ENCODE results near the gene NUCKS1. TPM values are rescaled to one million over a fixed set of nuclear protein-coding genes. Genes with fewer than 3 reads are reported as not detected.

NUCKS1 gene
- total and polyA plus RNA-seq, 2 of the 13 experiments (the other 11 are each of a cell fraction or from before 2014, with no cell fraction given), result 35.5 to 117 TPM

GRCh38 chr1:205687242-205687641 lies 62.7 kb downstream of the NUCKS1 start:
- peaks cover 4 to 13% of the 10 kb centered on the region in 2 experiments; a peak in 3 of 5 replicates for H3K27me3 ChIP-seq (ENCODE audit: control insufficient read depth in 1 of 2, insufficient read depth in 2 of 2, low read length in 2 of 2)
- TF ChIP-seq ZNF30 (CRISPR knock-in tag; IDR thresholded peaks at IDR 0.05), result no peak
- TF ChIP-seq HMG20A (CRISPR knock-in tag; IDR thresholded peaks at IDR 0.05; ENCODE audit: borderline replicate concordance), result 0 out of 2 replicates have a peak, but pooled peaks have one; percentile 16
- in situ Hi-C loops (cut with HindIII; ENCODE audit: extremely low pct_ligation_motif_present, low pct_unique_long_range_greater_than_20kb), result no loop called here
- H3K79me2 ChIP-seq (ENCODE audit: insufficient read depth, low read length), result no peaks in the 10 kb centered on the region
- H3K4me2 ChIP-seq (ENCODE audit: low read depth, low read length), result peak overlapping the region; percentile 47
- no peak overlapping the region for H3K4me3 ChIP-seq (replicated peaks in 1 of 3; ENCODE audit: insufficient read depth in 1 of 3, low read depth in 2 of 3, low read length in 3 of 3)
- POLR2A ChIA-PET, result no interaction called here
- peaks cover 44% of the 10 kb centered on the region for H3K4me1 ChIP-seq (ENCODE audit: insufficient read depth, low read length)
- FAIRE-seq (peak; percentile 53), ATAC-seq (no peak), DNase-seq (ENCODE audit: low spot score) (no peak)
- intact Hi-C loops (cut with micrococcal nuclease; ENCODE audit: unreplicated experiment), result no loop called here
- no peak overlapping the region for H3K9ac ChIP-seq (ENCODE audit: insufficient read depth, low read depth, low read length)
- H3K27ac ChIP-seq (ENCODE audit: extremely low read length, insufficient read depth, low read length), result no peak overlapping the region
- peak overlapping the region; percentile 23 for H2AFZ ChIP-seq (ENCODE audit: low read length)
- no peaks in the 10 kb centered on the region for H4K20me1 ChIP-seq (ENCODE audit: insufficient read depth, low read length)
- CTCF ChIA-PET (ENCODE audit: low intra/inter-chr PET ratio, low total read pairs), result no interaction called here
- H3K36me3 ChIP-seq (replicated peaks in 1 of 2; ENCODE audit: control insufficient read depth in 1 of 2, insufficient read depth in 2 of 2, low read length in 2 of 2), result no peaks in the 10 kb centered on the region
- no TSS peak for BruUV-seq (replicated peaks)
- 47% methylated on average over 2 of the region's 2 CpGs for WGBS (ENCODE audit: low lambda C conversion rate)
- no peaks in the 10 kb centered on the region for H3K9me3 ChIP-seq (ENCODE audit: low read length)

- intact Hi-C loops (cut with micrococcal nuclease; ENCODE audit: unreplicated experiment) (no loop called here), in situ Hi-C loops (cut with HindIII; ENCODE audit: extremely low pct_ligation_motif_present, low pct_unique_long_range_greater_than_20kb) (no loop called here)
- Histone ChIP-seq H3K79me2 (ENCODE audit: insufficient read depth, low read length) (no peaks in the 10 kb centered on the region), H3K9me3 (ENCODE audit: low read length) (no peaks in the 10 kb centered on the region), H3K4me3 (replicated peaks in 1 of 3; ENCODE audit: insufficient read depth in 1 of 3, low read depth in 2 of 3, low read length in 3 of 3) (peak overlapping the region in 1 of 3 experiments; percentile 12; a peak in 1 of 6 replicates), H4K20me1 (ENCODE audit: insufficient read depth, low read length) (no peaks in the 10 kb centered on the region), H3K27ac (ENCODE audit: extremely low read length, insufficient read depth, low read length) (no peak overlapping the region), H2AFZ (ENCODE audit: low read length) (no peak overlapping the region), H3K27me3 (ENCODE audit: control insufficient read depth in 1 of 2, insufficient read depth in 2 of 2, low read length in 2 of 2) (peaks cover 0 to 2% of the 10 kb centered on the region in 2 experiments; a peak in 2 of 5 replicates), H3K36me3 (replicated peaks in 1 of 2; ENCODE audit: control insufficient read depth in 1 of 2, insufficient read depth in 2 of 2, low read length in 2 of 2) (no peaks in the 10 kb centered on the region), H3K4me1 (ENCODE audit: insufficient read depth, low read length) (peaks cover 49% of the 10 kb centered on the region), H3K4me2 (ENCODE audit: low read depth, low read length) (peak overlapping the region; percentile 89; the same call in 1 of the 2 replicates), H3K9ac (ENCODE audit: insufficient read depth, low read depth, low read length) (no peak overlapping the region)
- ATAC-seq, result no peak
- no peak for FAIRE-seq
- BruUV-seq (replicated peaks), result no TSS peak
- WGBS (ENCODE audit: low lambda C conversion rate), result 14% methylated on average over 3 of the region's 3 CpGs
- ChIA-PET POLR2A (interaction anchor here (2.2 kb wide), 1 partner anchor 68 kb away, joined by 6 read pairs; the partner anchor contains the start of gene NUCKS1), CTCF (ENCODE audit: low intra/inter-chr PET ratio, low total read pairs) (no interaction called here)
- 0 out of 2 replicates have a peak, but pooled peaks have one; percentile 26 for TF ChIP-seq ZBTB7A (CRISPR knock-in tag; IDR thresholded peaks at IDR 0.05)
- TF ChIP-seq ZBTB2 (CRISPR knock-in tag; IDR thresholded peaks at IDR 0.05; ENCODE audit: low read depth), result no peak
- no peak for DNase-seq (ENCODE audit: low spot score)
These were observed 68.6 kb downstream of the NUCKS1 start for GRCh38 chr1:205681364-205681763.

Data from HepG2 (cell line).